HEK293 (cell line): ENCODE measurements around the gene CASP12.

Experiments
- SALL2 ChIP-seq: fragments of 450-650 bp; formaldehyde crosslinking; IDR thresholded peaks from 2 replicates; pipeline ENCODE4 v1.5.0; 2017; ENCODE audit warnings: missing biosample characterization, mild to moderate bottlenecking, missing genetic modification characterization, borderline replicate concordance
- ZNF423 ChIP-seq: fragments of 450-650 bp; formaldehyde crosslinking; IDR thresholded peaks from 2 replicates; pipeline ENCODE4 v1.5.1; 2016; ENCODE audit warnings: missing biosample characterization, missing genetic modification characterization

- TF ChIP-seq SALL2 (tag by site-specific recombination) (no peak), ZNF423 (tag by site-specific recombination) (no peak)
Observed at GRCh38 chr11:104943561-104943960, 45.3 kb upstream of the CASP12 start.
